ENCODE data around the gene MTIF2.

- TF ChIP-seq PBX2 (CRISPR knock-in tag; IDR thresholded peaks at IDR 0.05; ENCODE audit: low read depth) (no peak), PBX2 (tag; conservative IDR thresholded peaks at IDR 0.05; ENCODE audit: low read depth) (no peak), ATF4 (CRISPR knock-in tag; IDR thresholded peaks at IDR 0.05) (no peak), MAZ (CRISPR knock-in tag; conservative IDR thresholded peaks at IDR 0.05 in 1 of 2, IDR thresholded peaks at IDR 0.05 in 1 of 2) (no peak), MCM7 (IDR thresholded peaks at IDR 0.05) (no peak), CTCF (IDR thresholded peaks at IDR 0.05 in 2 of 3, conservative IDR thresholded peaks at IDR 0.05 in 1 of 3; ENCODE audit: insufficient read depth in 2 of 3, low read depth in 1 of 3, low read length in 3 of 3) (no peak), EP300 (IDR thresholded peaks at IDR 0.05; ENCODE audit: low read length) (no peak), KLF10 (CRISPR knock-in tag; IDR thresholded peaks at IDR 0.05) (no peak), ESRRA (IDR thresholded peaks at IDR 0.05; ENCODE audit: borderline replicate concordance, low read depth) (no peak), XRCC5 (IDR thresholded peaks at IDR 0.05; ENCODE audit: low read depth, low read length) (no peak), POLR2AphosphoS5 (IDR thresholded peaks at IDR 0.05; ENCODE audit: control insufficient read depth, insufficient read depth, low read depth, low read length) (no peak), SMARCC2 (IDR thresholded peaks at IDR 0.05; ENCODE audit: low read depth) (no peak), ATF1 (CRISPR knock-in tag; IDR thresholded peaks at IDR 0.05) (no peak), ATF1 (tag; IDR thresholded peaks at IDR 0.05) (no peak), TEAD2 (tag; IDR thresholded peaks at IDR 0.05) (no peak)
Measured at GRCh38 chr2:55277310-55277709, 8.3 kb upstream of the MTIF2 start.
